ENCODE data around the gene TAPT1. TPM values are rescaled to one million over a fixed set of nuclear protein-coding genes. Genes with fewer than 3 reads are reported as not detected.

TAPT1 gene
- total and polyA plus RNA-seq, 4 donors: 7.0 to 56.8 (median 35.7) TPM

GRCh38 chr4:16255730-16256129, 29.5 kb upstream of the TAPT1 start:
- intact Hi-C loops (cut with DNase I): no loop called here
- WGBS, 2 donors: 93% methylated on average over 2 of the region's 2 CpGs
- DNase-seq: no peak
- Histone ChIP-seq H3K9me3 (ENCODE audit: control insufficient read depth, low read length) (no peaks in the 10 kb centered on the region), H3K27ac (ENCODE audit: low read depth in 1 of 2, low read length in 2 of 2) (no peak overlapping the region), H3K4me1 (ENCODE audit: control insufficient read depth in 1 of 2, insufficient read depth in 2 of 2, low read length in 2 of 2) (no peaks in the 10 kb centered on the region), H3K4me3 (ENCODE audit: low read length in 2 of 2) (no peak overlapping the region), H3K27me3 (ENCODE audit: control insufficient read depth in 1 of 2, insufficient read depth in 2 of 2, low read length in 1 of 2) (no peaks in the 10 kb centered on the region), H3K36me3 (ENCODE audit: control insufficient read depth in 1 of 2, insufficient read depth in 2 of 2, low read length in 1 of 2) (no peaks in the 10 kb centered on the region)
- ATAC-seq (ENCODE audit: low FRiP score): no peak

- Histone ChIP-seq H3K4me1 (ENCODE audit: control insufficient read depth in 1 of 2, insufficient read depth in 2 of 2, low read length in 2 of 2) (no peaks in the 10 kb centered on the region), H3K4me3 (ENCODE audit: low read length in 2 of 2) (no peak overlapping the region), H3K27ac (ENCODE audit: low read depth in 1 of 2, low read length in 2 of 2) (peak overlapping the region in 1 of 2 donors; percentile 34), H3K27me3 (ENCODE audit: control insufficient read depth in 1 of 2, insufficient read depth in 2 of 2, low read length in 1 of 2) (no peaks in the 10 kb centered on the region), H3K36me3 (ENCODE audit: control insufficient read depth in 1 of 2, insufficient read depth in 2 of 2, low read length in 1 of 2) (no peaks in the 10 kb centered on the region), H3K9me3 (ENCODE audit: control insufficient read depth, low read length) (no peaks in the 10 kb centered on the region)
- WGBS, 2 donors: 17 to 19% methylated on average over 2 of the region's 2 CpGs
- ATAC-seq (ENCODE audit: low FRiP score): no peak
- intact Hi-C loops (cut with DNase I): no loop called here
- no peak for DNase-seq
Observed at GRCh38 chr4:16253127-16253960, 27.1 kb upstream of the TAPT1 start.

- intact Hi-C loops (cut with DNase I): no loop called here
- Histone ChIP-seq H3K27me3 (ENCODE audit: control insufficient read depth in 1 of 2, insufficient read depth in 2 of 2, low read length in 1 of 2) (no peaks in the 10 kb centered on the region), H3K4me1 (ENCODE audit: control insufficient read depth in 1 of 2, insufficient read depth in 2 of 2, low read length in 2 of 2) (no peaks in the 10 kb centered on the region), H3K27ac (ENCODE audit: low read depth in 1 of 2, low read length in 2 of 2) (no peak overlapping the region), H3K36me3 (ENCODE audit: control insufficient read depth in 1 of 2, insufficient read depth in 2 of 2, low read length in 1 of 2) (peaks cover 0 to 4% of the 10 kb centered on the region in 2 donors), H3K9me3 (ENCODE audit: control insufficient read depth, low read length) (no peaks in the 10 kb centered on the region), H3K4me3 (ENCODE audit: low read length in 2 of 2) (no peak overlapping the region)
- ATAC-seq (ENCODE audit: low FRiP score): no peak
- WGBS, 2 donors: 85 to 87% methylated on average over 6 of the region's 6 CpGs
- no peak for DNase-seq
Observed at GRCh38 chr4:16250661-16251365, 24.5 kb upstream of the TAPT1 start.

GRCh38 chr4:16248605-16249004, 22.3 kb upstream of the TAPT1 start:
- no peaks in the 10 kb centered on the region for H3K4me1 ChIP-seq (ENCODE audit: control insufficient read depth in 1 of 2, insufficient read depth in 2 of 2, low read length in 2 of 2)
- H3K9me3 ChIP-seq (ENCODE audit: control insufficient read depth, low read length): no peaks in the 10 kb centered on the region
- peaks cover 0 to 5% of the 10 kb centered on the region in 2 donors for H3K36me3 ChIP-seq (ENCODE audit: control insufficient read depth in 1 of 2, insufficient read depth in 2 of 2, low read length in 1 of 2)
- WGBS, 2 donors: 98% methylated on average over 2 of the region's 2 CpGs
- DNase-seq (no peak), ATAC-seq (ENCODE audit: low FRiP score) (no peak)
- intact Hi-C loops (cut with DNase I): no loop called here
- no peaks in the 10 kb centered on the region for H3K27me3 ChIP-seq (ENCODE audit: control insufficient read depth in 1 of 2, insufficient read depth in 2 of 2, low read length in 1 of 2)
- H3K27ac ChIP-seq (ENCODE audit: low read depth in 1 of 2, low read length in 2 of 2): no peak overlapping the region
- no peak overlapping the region for H3K4me3 ChIP-seq (ENCODE audit: low read length in 2 of 2)

GRCh38 chr4:16245241-16245640, 19.0 kb upstream of the TAPT1 start:
- H3K9me3 ChIP-seq (ENCODE audit: control insufficient read depth, low read length): peaks cover 1% of the 10 kb centered on the region
- DNase-seq (no peak), ATAC-seq (ENCODE audit: low FRiP score) (no peak)
- no peak overlapping the region for H3K4me3 ChIP-seq (ENCODE audit: low read length in 2 of 2)
- H3K36me3 ChIP-seq (ENCODE audit: control insufficient read depth in 1 of 2, insufficient read depth in 2 of 2, low read length in 1 of 2): peaks cover 0 to 5% of the 10 kb centered on the region in 2 donors
- H3K4me1 ChIP-seq (ENCODE audit: control insufficient read depth in 1 of 2, insufficient read depth in 2 of 2, low read length in 2 of 2): no peaks in the 10 kb centered on the region
- WGBS, 2 donors: 100% methylated on average over 1 of the region's 1 CpG
- no peak overlapping the region for H3K27ac ChIP-seq (ENCODE audit: low read depth in 1 of 2, low read length in 2 of 2)
- intact Hi-C loops (cut with DNase I): no loop called here
- no peaks in the 10 kb centered on the region for H3K27me3 ChIP-seq (ENCODE audit: control insufficient read depth in 1 of 2, insufficient read depth in 2 of 2, low read length in 1 of 2)

GRCh38 chr4:16243285-16243684, 17.0 kb upstream of the TAPT1 start:
- Histone ChIP-seq H3K4me1 (ENCODE audit: control insufficient read depth in 1 of 2, insufficient read depth in 2 of 2, low read length in 2 of 2) (no peaks in the 10 kb centered on the region), H3K36me3 (ENCODE audit: control insufficient read depth in 1 of 2, insufficient read depth in 2 of 2, low read length in 1 of 2) (peaks cover 0 to 5% of the 10 kb centered on the region in 2 donors), H3K9me3 (ENCODE audit: control insufficient read depth, low read length) (peaks cover 1% of the 10 kb centered on the region), H3K4me3 (ENCODE audit: low read length in 2 of 2) (no peak overlapping the region), H3K27ac (ENCODE audit: low read depth in 1 of 2, low read length in 2 of 2) (no peak overlapping the region), H3K27me3 (ENCODE audit: control insufficient read depth in 1 of 2, insufficient read depth in 2 of 2, low read length in 1 of 2) (no peaks in the 10 kb centered on the region)
- DNase-seq (no peak), ATAC-seq (ENCODE audit: low FRiP score) (no peak)
- intact Hi-C loops (cut with DNase I): no loop called here
- WGBS, 2 donors: 88 to 91% methylated on average over 4 of the region's 4 CpGs

GRCh38 chr4:16240300-16240699, 14.0 kb upstream of the TAPT1 start:
- Histone ChIP-seq H3K4me1 (ENCODE audit: control insufficient read depth in 1 of 2, insufficient read depth in 2 of 2, low read length in 2 of 2) (no peaks in the 10 kb centered on the region), H3K27me3 (ENCODE audit: control insufficient read depth in 1 of 2, insufficient read depth in 2 of 2, low read length in 1 of 2) (no peaks in the 10 kb centered on the region), H3K27ac (ENCODE audit: low read depth in 1 of 2, low read length in 2 of 2) (no peak overlapping the region), H3K4me3 (ENCODE audit: low read length in 2 of 2) (no peak overlapping the region), H3K36me3 (ENCODE audit: control insufficient read depth in 1 of 2, insufficient read depth in 2 of 2, low read length in 1 of 2) (no peaks in the 10 kb centered on the region), H3K9me3 (ENCODE audit: control insufficient read depth, low read length) (peaks cover 1% of the 10 kb centered on the region)
- DNase-seq (no peak), ATAC-seq (ENCODE audit: low FRiP score) (no peak)
- intact Hi-C loops (cut with DNase I): no loop called here

- WGBS, 2 donors: 58 to 76% methylated on average over 3 of the region's 3 CpGs
- no peaks in the 10 kb centered on the region for H3K36me3 ChIP-seq (ENCODE audit: control insufficient read depth in 1 of 2, insufficient read depth in 2 of 2, low read length in 1 of 2)
- intact Hi-C loops (cut with DNase I): no loop called here
- H3K27me3 ChIP-seq (ENCODE audit: control insufficient read depth in 1 of 2, insufficient read depth in 2 of 2, low read length in 1 of 2): no peaks in the 10 kb centered on the region
- no peak overlapping the region for H3K4me3 ChIP-seq (ENCODE audit: low read length in 2 of 2)
- no peaks in the 10 kb centered on the region for H3K4me1 ChIP-seq (ENCODE audit: control insufficient read depth in 1 of 2, insufficient read depth in 2 of 2, low read length in 2 of 2)
- ATAC-seq (ENCODE audit: low FRiP score): no peak
- no peak for DNase-seq
- peaks cover 1% of the 10 kb centered on the region for H3K9me3 ChIP-seq (ENCODE audit: control insufficient read depth, low read length)
- H3K27ac ChIP-seq (ENCODE audit: low read depth in 1 of 2, low read length in 2 of 2): no peak overlapping the region
Observed at GRCh38 chr4:16239086-16239485, 12.8 kb upstream of the TAPT1 start.

GRCh38 chr4:16238327-16238726, 12.1 kb upstream of the TAPT1 start:
- intact Hi-C loops (cut with DNase I): no loop called here
- Histone ChIP-seq H3K27ac (ENCODE audit: low read depth in 1 of 2, low read length in 2 of 2) (no peak overlapping the region), H3K36me3 (ENCODE audit: control insufficient read depth in 1 of 2, insufficient read depth in 2 of 2, low read length in 1 of 2) (no peaks in the 10 kb centered on the region), H3K4me3 (ENCODE audit: low read length in 2 of 2) (no peak overlapping the region), H3K4me1 (ENCODE audit: control insufficient read depth in 1 of 2, insufficient read depth in 2 of 2, low read length in 2 of 2) (no peaks in the 10 kb centered on the region), H3K9me3 (ENCODE audit: control insufficient read depth, low read length) (peaks cover 1% of the 10 kb centered on the region), H3K27me3 (ENCODE audit: control insufficient read depth in 1 of 2, insufficient read depth in 2 of 2, low read length in 1 of 2) (no peaks in the 10 kb centered on the region)
- DNase-seq: no peak
- ATAC-seq (ENCODE audit: low FRiP score): no peak
- WGBS, 2 donors: 90 to 95% methylated on average over 3 of the region's 3 CpGs

Measured in aorta (tissue), 5 donors.